Activated gamma-delta T cell (primary cell): ENCODE results near the gene CAPN2.

ENCODE experiments used
- DNase-seq: peaks from one replicate; lab custom pipeline; 2025; lab: John Stamatoyannopoulos, UW

Gene CAPN2

GRCh38 chr1:223761411-223761810, 49.1 kb downstream of the CAPN2 start:
- DNase-seq = no peak

DNA sequence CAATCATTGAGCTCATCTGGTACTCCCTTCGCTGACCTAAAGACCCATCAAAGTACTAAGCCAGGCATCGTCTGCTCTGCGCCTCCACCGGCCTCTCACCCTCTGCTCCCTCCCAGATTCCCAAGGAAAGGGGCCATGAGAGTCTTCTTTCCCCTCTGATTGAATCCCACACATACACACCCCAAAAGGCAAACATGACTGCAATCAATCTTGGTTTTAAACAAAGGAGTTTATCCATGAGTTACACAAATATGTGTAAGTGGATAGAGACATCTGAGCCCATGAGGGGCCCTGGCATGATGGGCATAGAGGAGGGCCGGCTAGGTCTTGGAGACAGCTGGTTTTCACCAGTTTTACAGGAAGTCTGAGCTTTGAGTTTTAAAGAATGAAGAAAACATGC, 50.9 kb downstream of the CAPN2 start:
- DNase-seq = no peak

DNA sequence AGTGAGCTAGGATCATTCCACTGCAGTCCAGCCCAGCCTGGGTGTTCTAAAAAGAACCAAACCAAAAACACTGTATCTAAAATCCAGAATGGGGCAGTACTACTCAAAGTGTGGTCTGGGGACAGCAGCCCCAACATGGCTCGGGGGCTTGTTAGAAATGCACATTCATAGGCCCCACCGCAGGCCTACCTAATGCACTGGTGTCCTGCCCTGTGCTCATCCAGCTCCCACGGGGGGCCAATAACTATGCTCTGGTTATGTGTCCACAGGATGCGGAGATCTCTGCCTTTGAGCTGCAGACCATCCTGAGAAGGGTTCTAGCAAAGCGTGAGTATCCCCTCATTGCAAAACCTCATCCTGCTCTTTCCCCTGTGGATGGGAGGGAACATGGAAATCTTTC, 51.5 kb downstream of the CAPN2 start:
- no peak for DNase-seq

DNA sequence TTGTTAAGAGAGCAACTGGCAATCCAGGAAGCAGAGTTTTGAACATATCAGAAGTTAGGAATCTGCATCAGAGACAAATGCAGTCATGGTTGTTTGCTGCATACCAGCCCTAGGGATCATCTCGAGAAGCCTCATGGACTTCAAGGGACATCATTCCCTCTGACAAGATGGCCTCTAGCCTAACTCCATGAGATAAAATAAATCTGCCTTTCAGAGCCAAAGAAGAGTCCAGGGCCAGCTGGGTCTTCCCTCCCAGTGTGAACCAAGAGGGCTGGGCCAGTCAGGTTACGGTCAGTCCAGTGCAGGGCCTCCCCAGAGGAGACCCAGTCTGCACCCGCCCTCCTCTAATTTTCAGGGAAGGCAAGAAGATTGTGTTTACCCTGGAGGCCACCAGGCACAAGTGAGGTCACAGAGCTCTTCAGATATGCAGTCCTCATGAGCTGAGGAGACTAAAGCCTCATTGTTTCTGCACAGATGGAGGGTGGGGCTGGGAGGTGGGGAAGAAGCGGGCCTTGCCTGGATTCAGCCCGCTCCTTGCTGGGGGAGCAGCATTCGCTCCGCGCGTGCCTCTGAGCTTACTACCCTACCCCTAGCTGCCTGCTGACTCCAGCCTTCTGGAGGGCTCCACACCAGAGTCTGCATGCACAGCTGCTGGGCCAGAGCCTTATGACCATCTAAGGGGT, 52.8 kb downstream of the CAPN2 start:
- DNase-seq = no peak

GRCh38 chr1:223765719-223766340, 53.5 kb downstream of the CAPN2 start:
- DNase-seq = no peak

DNA sequence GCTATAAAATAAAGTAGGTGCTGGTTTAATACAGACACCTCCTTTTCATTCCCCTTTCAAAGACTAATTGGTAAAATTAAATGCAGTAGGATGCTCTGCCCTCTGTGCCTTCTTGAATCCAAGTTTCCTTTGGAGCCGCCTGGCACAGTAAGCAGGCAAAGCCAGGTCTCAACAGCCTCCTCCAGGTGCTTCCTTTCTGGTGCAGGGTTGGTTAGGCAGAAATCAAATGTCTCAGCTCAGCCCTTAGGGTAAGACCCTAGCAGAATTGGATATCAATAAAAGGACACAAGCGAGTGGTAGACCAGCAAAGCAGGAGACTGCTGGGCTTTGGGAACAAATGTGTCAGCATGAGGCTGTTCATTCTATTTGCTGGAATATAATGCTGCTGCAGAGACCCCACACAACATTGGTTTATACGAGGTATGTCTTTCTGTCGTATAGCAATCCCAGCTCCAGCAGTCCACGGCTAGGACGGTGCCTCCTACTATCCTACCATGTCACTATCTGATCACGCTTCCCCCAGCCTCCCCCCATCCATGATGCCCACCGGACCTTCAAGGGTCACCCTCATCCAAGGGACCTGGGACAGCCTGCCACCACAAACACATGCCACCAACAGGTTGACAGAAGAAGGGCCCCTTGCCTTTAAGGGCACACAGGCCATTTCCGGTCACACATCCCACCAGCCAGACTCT, 58.4 kb downstream of the CAPN2 start:
- no peak for DNase-seq

DNA sequence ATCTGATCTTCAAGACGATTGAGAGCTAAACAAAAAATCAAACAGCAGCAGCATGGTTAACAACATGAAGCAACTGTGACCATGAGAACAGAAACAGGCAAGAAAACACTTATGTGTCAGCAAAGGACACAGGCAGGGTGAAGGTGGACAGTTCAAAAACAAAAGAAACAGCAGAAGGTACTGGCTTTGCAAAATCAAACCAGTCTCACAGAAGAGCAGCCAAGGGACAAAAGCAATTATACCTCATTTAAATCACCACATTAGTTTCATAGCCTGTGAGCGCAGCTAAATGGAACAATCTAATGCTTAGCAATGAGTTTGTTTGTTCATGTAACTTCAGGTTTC, 59.1 kb downstream of the CAPN2 start:
- no peak for DNase-seq

DNA sequence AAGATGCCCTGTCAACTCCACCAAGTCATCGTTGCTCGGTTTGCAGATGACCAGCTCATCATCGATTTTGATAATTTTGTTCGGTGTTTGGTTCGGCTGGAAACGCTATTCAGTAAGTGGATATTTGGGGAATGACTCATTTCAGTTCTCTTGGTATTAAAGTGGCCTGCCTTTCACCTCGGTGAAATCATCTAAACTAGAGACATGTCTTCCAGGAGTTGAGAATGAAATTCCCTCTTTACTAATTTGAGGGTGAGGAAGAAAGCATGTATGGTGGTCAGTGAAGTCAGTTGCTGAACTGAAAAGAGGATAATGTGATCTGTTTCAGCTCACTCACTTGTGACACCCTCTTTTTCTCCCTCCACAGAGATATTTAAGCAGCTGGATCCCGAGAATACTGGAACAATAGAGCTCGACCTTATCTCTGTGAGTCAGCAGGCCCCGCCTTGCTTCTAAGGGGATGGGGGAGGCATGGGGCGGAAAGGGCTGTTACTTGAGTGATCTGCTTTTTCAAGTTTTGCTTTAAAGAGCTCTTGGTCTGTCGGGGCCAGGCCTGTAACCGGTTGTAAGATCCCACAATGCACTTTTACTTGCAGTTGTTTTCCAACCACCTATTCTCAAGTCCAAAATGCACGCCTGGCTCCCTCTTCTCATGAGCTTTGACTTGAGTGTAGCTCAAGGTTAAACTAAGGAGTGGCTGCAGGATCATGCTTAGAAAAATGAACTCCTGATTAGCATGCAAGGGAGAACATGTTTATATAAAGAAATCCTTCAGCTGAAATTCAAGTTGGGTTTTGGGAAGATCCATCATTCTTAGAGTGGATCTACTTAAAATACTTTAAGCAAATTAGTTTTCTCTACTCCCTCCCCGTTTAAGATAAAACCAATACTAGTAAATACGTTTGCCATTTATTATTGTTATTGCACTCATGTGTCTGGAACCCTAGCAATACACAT, 59.8 kb downstream of the CAPN2 start:
- DNase-seq = no peak

GRCh38 chr1:223772771-223773160, 60.4 kb downstream of the CAPN2 start:
- no peak for DNase-seq

DNA sequence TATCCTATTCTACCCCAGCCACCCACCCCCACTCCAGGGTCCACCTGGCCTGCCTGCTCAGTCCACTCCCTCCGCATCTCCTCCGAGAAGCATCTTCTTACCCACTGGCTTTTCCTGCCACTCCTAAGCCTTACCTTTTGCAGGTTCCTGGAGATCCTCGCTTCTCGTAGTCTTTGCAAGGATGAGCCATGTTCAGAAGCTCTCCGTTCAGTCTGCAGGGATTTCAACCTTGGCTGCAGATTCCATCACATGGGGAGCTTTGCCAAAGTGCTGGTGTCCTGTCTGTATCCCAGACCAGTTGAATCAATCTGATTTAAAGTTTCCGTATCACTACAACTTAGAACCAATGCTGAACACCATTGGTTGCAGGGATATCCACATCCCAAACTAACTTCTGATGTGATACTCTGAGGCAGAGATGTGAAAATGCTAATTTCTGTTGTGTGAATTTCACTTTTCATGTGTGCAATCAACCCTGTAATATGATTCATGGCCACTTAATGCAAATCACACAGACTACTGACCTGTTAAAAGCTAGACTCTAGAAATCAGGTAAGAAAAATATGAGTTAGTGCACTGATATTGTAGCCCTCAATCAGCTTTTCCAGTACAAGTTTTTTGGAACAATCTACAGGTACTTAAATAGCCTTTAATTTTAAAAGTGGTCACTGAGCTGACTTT, 61.9 kb downstream of the CAPN2 start:
- no peak for DNase-seq

DNA sequence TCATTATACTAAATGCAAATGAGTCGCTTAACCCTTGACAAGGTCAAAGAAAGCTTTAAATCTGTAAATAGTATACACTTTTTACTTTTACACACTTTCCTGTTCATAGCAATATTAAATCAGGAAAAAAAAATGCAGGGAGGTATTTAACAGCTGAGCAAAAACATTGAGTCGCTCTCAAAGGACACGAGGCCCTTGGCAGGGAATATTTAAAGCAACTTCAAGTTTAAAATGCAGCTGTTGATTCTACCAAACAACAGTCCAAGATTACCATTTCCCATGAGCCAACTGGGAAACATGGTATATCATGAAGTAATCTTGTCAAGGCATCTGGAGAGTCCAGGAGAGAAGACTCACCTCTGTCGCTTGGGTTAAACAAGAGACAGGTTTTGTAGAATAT, 62.7 kb downstream of the CAPN2 start:
- DNase-seq = no peak

DNA sequence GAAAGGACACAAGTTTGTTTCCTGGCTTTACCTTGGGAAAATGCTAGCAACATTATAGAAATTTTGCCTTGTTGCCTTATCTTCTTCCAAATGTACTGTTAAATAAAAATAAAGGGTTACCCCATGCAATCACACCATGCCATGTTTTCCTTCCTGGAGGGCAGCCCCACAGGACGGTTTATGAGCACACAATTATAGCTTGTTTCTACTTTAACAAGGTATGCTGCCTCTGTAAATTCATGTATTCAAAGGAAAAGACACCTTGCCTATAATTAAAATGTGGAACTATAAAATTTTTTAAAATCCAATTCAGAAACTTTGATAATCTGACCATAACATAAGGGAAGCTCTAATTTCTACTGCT, 63.4 kb downstream of the CAPN2 start:
- DNase-seq = no peak

GRCh38 chr1:223776075-223776814, 63.9 kb downstream of the CAPN2 start:
- no peak for DNase-seq

DNA sequence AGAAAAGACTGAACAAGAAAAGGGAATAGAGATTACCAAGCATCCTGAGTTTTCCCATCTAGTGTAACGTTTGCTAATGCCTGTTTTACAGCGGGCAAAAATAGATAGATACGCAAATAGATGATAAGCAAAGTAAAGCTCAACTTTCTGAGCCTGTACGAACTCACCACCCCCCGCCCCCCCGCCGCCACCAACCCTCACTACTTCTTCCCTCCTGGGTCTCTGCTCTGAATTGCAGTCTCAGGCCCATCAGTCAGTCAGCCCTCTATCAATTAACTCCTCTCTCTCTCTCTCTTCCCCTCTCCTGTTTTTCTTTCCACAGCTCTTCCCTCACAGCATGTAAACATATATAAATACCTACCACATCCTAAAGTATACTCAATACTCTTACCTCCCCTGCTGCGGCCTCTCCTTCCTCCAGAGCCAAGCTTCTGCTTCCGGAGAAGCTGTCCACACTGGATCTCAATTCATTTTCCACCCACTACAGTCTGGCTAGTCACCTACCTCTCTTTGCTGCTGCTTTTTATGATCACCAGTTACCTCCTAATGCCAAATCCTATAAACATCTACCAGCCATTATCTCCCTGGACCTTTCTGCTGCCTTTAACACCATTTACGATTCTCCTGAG, 64.6 kb downstream of the CAPN2 start:
- DNase-seq = no peak

GRCh38 chr1:223780318-223780717, 68.0 kb downstream of the CAPN2 start:
- no peak for DNase-seq

DNA sequence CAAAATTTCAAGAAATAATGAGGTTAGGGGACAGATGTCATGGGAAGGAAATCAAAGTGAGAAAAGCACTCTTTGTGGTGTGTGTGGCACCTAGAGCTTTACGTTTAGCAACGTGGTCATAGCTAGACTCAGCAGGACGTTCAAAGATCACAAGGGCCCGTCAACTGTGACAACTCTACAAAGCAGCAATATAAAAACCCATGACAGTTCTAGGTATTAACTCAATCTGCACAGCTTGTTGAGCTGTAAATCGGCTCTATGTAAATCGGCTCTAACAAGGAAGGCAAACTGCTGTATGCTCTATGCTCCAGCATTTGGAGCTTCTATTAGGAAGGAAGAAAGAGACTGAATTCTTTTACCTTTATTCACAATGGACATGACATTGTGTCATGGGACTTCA, 68.6 kb downstream of the CAPN2 start:
- DNase-seq = no peak

GRCh38 chr1:223783676-223784075, 71.3 kb downstream of the CAPN2 start:
- DNase-seq = no peak

DNA sequence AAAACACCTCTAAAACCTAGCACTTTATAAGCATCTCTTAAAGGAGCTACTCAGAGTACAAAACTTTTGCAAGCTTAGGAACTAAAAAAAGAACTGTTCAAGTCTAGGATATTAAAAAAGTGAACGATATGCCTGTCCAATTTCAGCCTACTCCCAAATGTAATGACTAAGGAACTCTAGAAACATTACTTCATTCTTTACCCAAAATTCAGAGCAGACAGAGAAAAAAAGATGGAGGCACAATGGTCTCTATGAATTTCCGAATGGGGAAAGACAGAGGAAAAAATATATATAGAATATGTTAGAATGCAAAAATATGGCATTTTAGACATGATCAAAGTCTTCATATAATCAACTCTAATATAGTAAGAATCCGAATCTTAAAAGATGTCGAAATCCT, 72.2 kb downstream of the CAPN2 start:
- DNase-seq = no peak

DNA sequence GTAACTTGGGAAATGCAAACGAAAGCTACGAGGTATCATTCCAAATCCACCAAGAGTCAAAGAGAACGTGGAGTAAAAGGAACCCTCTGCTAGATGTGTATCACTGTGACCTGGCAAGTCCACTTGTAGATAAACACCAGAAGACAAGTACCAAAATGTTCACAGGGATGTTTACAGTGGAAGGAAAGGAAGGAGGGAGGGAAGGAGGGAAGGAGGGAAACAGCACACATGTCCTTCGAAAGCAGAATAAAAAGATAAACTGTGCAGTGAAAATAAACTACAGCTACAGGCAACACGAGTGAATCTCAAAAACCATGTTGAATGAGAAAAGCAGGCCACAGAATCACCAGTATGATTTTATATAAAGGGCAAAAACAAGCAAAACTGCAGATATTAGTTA, 73.5 kb downstream of the CAPN2 start:
- DNase-seq = no peak

DNA sequence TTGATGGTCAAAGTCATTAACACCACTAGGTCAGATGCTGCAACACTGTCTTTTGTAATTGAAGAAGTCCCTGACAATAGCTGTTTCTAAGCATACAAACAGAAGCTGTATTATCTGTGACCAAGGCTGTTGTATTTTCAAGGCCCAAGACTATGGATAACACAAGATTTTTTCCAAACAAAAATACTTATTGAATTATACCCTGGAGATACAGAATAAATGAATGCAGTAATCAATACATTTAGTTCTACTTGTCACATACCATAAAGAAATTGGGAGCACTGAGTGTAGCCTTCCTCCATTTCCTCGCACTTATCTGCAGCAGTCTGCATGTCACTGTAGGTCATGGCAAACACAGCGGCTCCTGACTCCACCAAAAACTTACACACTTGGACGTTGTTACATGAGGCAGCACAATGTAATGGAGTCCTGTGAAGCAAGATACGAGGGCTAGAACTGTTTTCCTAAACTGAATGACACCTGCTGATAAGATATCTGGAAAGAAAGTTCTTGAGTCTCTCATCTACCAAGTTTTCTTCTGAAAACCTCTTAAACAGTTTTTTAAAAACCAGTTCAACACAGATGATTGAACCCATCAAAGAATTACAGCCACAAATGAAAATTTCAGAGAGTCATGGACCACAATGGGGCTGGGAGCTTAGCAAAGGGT, 76.5 kb downstream of the CAPN2 start:
- no peak for DNase-seq
